ENCODE results near the gene TMEM14A.

GRCh38 chr6:52733172-52733571 is 62.3 kb downstream of the TMEM14A start:
- TF ChIP-seq CTCF (IDR thresholded peaks at IDR 0.05; ENCODE audit: control extremely low read depth in 1 of 3, insufficient read depth in 1 of 3, low read depth in 1 of 3, low read length in 3 of 3) (no peak), PHF8 (conservative IDR thresholded peaks at IDR 0.05; ENCODE audit: low read depth, low read length) (no peak), YY1 (IDR thresholded peaks at IDR 0.05; ENCODE audit: low read depth, low read length) (no peak)
